ENCODE results near the gene SLBP.

SLBP gene

GRCh38 chr4:1655676-1656075, 56.4 kb downstream of the SLBP start:
- H3K36me3 ChIP-seq (ENCODE audit: insufficient read depth, insufficient read length, low read length): no peaks in the 10 kb centered on the region
- no peaks in the 10 kb centered on the region for H3K9me3 ChIP-seq (ENCODE audit: insufficient read depth, low read length)
- H3K9ac ChIP-seq (ENCODE audit: insufficient read length, low read depth): no peak overlapping the region
- TF ChIP-seq ZNF274 (IDR thresholded peaks at IDR 0.05; ENCODE audit: low read depth, low read length): no peak
- no peak for TF ChIP-seq SUZ12 (IDR thresholded peaks at IDR 0.05; ENCODE audit: extremely low read depth, insufficient read depth, insufficient read length)
- no peak for TF ChIP-seq YY1 (IDR thresholded peaks at IDR 0.05; ENCODE audit: insufficient read depth, insufficient read length)
- DNase-seq (ENCODE audit: low read depth, low spot score): no peak
- H3K27me3 ChIP-seq (ENCODE audit: insufficient read depth, insufficient read length): no peaks in the 10 kb centered on the region
- no peak overlapping the region for H3K4me3 ChIP-seq (ENCODE audit: insufficient read length, low read depth)
- H3K4me1 ChIP-seq (ENCODE audit: insufficient read depth, insufficient read length): peaks cover 5% of the 10 kb centered on the region

GRCh38 chr4:1655081-1655480, 57.0 kb downstream of the SLBP start:
- H3K27me3 ChIP-seq (ENCODE audit: insufficient read depth, insufficient read length): no peaks in the 10 kb centered on the region
- no peaks in the 10 kb centered on the region for H3K36me3 ChIP-seq (ENCODE audit: insufficient read depth, insufficient read length, low read length)
- H3K9me3 ChIP-seq (ENCODE audit: insufficient read depth, low read length): no peaks in the 10 kb centered on the region
- TF ChIP-seq SUZ12 (IDR thresholded peaks at IDR 0.05; ENCODE audit: extremely low read depth, insufficient read depth, insufficient read length) (no peak), ZNF274 (IDR thresholded peaks at IDR 0.05; ENCODE audit: low read depth, low read length) (no peak), YY1 (IDR thresholded peaks at IDR 0.05; ENCODE audit: insufficient read depth, insufficient read length) (no peak)
- H3K9ac ChIP-seq (ENCODE audit: insufficient read length, low read depth): no peak overlapping the region
- DNase-seq (ENCODE audit: low read depth, low spot score): no peak
- peaks cover 5% of the 10 kb centered on the region for H3K4me1 ChIP-seq (ENCODE audit: insufficient read depth, insufficient read length)
- H3K4me3 ChIP-seq (ENCODE audit: insufficient read length, low read depth): no peak overlapping the region

- Histone ChIP-seq H3K4me1 (ENCODE audit: insufficient read depth, insufficient read length) (peaks cover 3% of the 10 kb centered on the region), H3K9me3 (ENCODE audit: insufficient read depth, low read length) (no peaks in the 10 kb centered on the region), H3K27me3 (ENCODE audit: insufficient read depth, insufficient read length) (no peaks in the 10 kb centered on the region), H3K4me3 (ENCODE audit: insufficient read length, low read depth) (no peak overlapping the region), H3K9ac (ENCODE audit: insufficient read length, low read depth) (no peak overlapping the region), H3K36me3 (ENCODE audit: insufficient read depth, insufficient read length, low read length) (no peaks in the 10 kb centered on the region)
- TF ChIP-seq YY1 (IDR thresholded peaks at IDR 0.05; ENCODE audit: insufficient read depth, insufficient read length) (no peak), SUZ12 (IDR thresholded peaks at IDR 0.05; ENCODE audit: extremely low read depth, insufficient read depth, insufficient read length) (no peak), ZNF274 (IDR thresholded peaks at IDR 0.05; ENCODE audit: low read depth, low read length) (no peak)
- no peak for DNase-seq (ENCODE audit: low read depth, low spot score)
Observed at GRCh38 chr4:1654216-1654955, 57.7 kb downstream of the SLBP start.

GRCh38 chr4:1653776-1654175, 58.3 kb downstream of the SLBP start:
- no peak for TF ChIP-seq YY1 (IDR thresholded peaks at IDR 0.05; ENCODE audit: insufficient read depth, insufficient read length)
- TF ChIP-seq ZNF274 (IDR thresholded peaks at IDR 0.05; ENCODE audit: low read depth, low read length): no peak
- no peak for TF ChIP-seq SUZ12 (IDR thresholded peaks at IDR 0.05; ENCODE audit: extremely low read depth, insufficient read depth, insufficient read length)
- H3K27me3 ChIP-seq (ENCODE audit: insufficient read depth, insufficient read length): no peaks in the 10 kb centered on the region
- no peak overlapping the region for H3K9ac ChIP-seq (ENCODE audit: insufficient read length, low read depth)

GRCh38 chr4:1652088-1652487, 60.0 kb downstream of the SLBP start:
- no peak overlapping the region for H3K9ac ChIP-seq (ENCODE audit: insufficient read length, low read depth)
- H3K27me3 ChIP-seq (ENCODE audit: insufficient read depth, insufficient read length): no peaks in the 10 kb centered on the region
- H3K36me3 ChIP-seq (ENCODE audit: insufficient read depth, insufficient read length, low read length): no peaks in the 10 kb centered on the region
- no peak for DNase-seq (ENCODE audit: low read depth, low spot score)
- no peak overlapping the region for H3K4me3 ChIP-seq (ENCODE audit: insufficient read length, low read depth)
- no peaks in the 10 kb centered on the region for H3K9me3 ChIP-seq (ENCODE audit: insufficient read depth, low read length)
- H3K4me1 ChIP-seq (ENCODE audit: insufficient read depth, insufficient read length): no peaks in the 10 kb centered on the region
- TF ChIP-seq ZNF274 (IDR thresholded peaks at IDR 0.05; ENCODE audit: low read depth, low read length): no peak
- no peak for TF ChIP-seq YY1 (IDR thresholded peaks at IDR 0.05; ENCODE audit: insufficient read depth, insufficient read length)
- TF ChIP-seq SUZ12 (IDR thresholded peaks at IDR 0.05; ENCODE audit: extremely low read depth, insufficient read depth, insufficient read length): no peak

More at GRCh38 chr4:1653776-1654175, 58.3 kb downstream of the SLBP start:
- DNase-seq (ENCODE audit: low read depth, low spot score): no peak
- Histone ChIP-seq H3K4me3 (ENCODE audit: insufficient read length, low read depth) (no peak overlapping the region), H3K4me1 (ENCODE audit: insufficient read depth, insufficient read length) (no peaks in the 10 kb centered on the region), H3K36me3 (ENCODE audit: insufficient read depth, insufficient read length, low read length) (no peaks in the 10 kb centered on the region), H3K9me3 (ENCODE audit: insufficient read depth, low read length) (no peaks in the 10 kb centered on the region)

- Histone ChIP-seq H3K27me3 (ENCODE audit: insufficient read depth, insufficient read length) (no peaks in the 10 kb centered on the region), H3K4me3 (ENCODE audit: insufficient read length, low read depth) (no peak overlapping the region)
- no peak for TF ChIP-seq ZNF274 (IDR thresholded peaks at IDR 0.05; ENCODE audit: low read depth, low read length)
- TF ChIP-seq YY1 (IDR thresholded peaks at IDR 0.05; ENCODE audit: insufficient read depth, insufficient read length): no peak
- no peak for TF ChIP-seq SUZ12 (IDR thresholded peaks at IDR 0.05; ENCODE audit: extremely low read depth, insufficient read depth, insufficient read length)
Observed at GRCh38 chr4:1651609-1652008, 60.5 kb downstream of the SLBP start.

GRCh38 chr4:1648962-1649361, 63.2 kb downstream of the SLBP start:
- peaks cover 13% of the 10 kb centered on the region for H3K4me1 ChIP-seq (ENCODE audit: insufficient read depth, insufficient read length)
- no peak overlapping the region for H3K9ac ChIP-seq (ENCODE audit: insufficient read length, low read depth)
- TF ChIP-seq ZNF274 (IDR thresholded peaks at IDR 0.05; ENCODE audit: low read depth, low read length): no peak
- no peak for TF ChIP-seq SUZ12 (IDR thresholded peaks at IDR 0.05; ENCODE audit: extremely low read depth, insufficient read depth, insufficient read length)
- TF ChIP-seq YY1 (IDR thresholded peaks at IDR 0.05; ENCODE audit: insufficient read depth, insufficient read length): no peak
- H3K4me3 ChIP-seq (ENCODE audit: insufficient read length, low read depth): no peak overlapping the region
- DNase-seq (ENCODE audit: low read depth, low spot score): no peak
- H3K36me3 ChIP-seq (ENCODE audit: insufficient read depth, insufficient read length, low read length): no peaks in the 10 kb centered on the region
- no peaks in the 10 kb centered on the region for H3K27me3 ChIP-seq (ENCODE audit: insufficient read depth, insufficient read length)
- no peaks in the 10 kb centered on the region for H3K9me3 ChIP-seq (ENCODE audit: insufficient read depth, low read length)

More at GRCh38 chr4:1651609-1652008, 60.5 kb downstream of the SLBP start:
- no peak for DNase-seq (ENCODE audit: low read depth, low spot score)
- Histone ChIP-seq H3K9ac (ENCODE audit: insufficient read length, low read depth) (no peak overlapping the region), H3K36me3 (ENCODE audit: insufficient read depth, insufficient read length, low read length) (no peaks in the 10 kb centered on the region), H3K9me3 (ENCODE audit: insufficient read depth, low read length) (no peaks in the 10 kb centered on the region), H3K4me1 (ENCODE audit: insufficient read depth, insufficient read length) (no peaks in the 10 kb centered on the region)
